ENCODE data around the gene ZDHHC8.

DNA sequence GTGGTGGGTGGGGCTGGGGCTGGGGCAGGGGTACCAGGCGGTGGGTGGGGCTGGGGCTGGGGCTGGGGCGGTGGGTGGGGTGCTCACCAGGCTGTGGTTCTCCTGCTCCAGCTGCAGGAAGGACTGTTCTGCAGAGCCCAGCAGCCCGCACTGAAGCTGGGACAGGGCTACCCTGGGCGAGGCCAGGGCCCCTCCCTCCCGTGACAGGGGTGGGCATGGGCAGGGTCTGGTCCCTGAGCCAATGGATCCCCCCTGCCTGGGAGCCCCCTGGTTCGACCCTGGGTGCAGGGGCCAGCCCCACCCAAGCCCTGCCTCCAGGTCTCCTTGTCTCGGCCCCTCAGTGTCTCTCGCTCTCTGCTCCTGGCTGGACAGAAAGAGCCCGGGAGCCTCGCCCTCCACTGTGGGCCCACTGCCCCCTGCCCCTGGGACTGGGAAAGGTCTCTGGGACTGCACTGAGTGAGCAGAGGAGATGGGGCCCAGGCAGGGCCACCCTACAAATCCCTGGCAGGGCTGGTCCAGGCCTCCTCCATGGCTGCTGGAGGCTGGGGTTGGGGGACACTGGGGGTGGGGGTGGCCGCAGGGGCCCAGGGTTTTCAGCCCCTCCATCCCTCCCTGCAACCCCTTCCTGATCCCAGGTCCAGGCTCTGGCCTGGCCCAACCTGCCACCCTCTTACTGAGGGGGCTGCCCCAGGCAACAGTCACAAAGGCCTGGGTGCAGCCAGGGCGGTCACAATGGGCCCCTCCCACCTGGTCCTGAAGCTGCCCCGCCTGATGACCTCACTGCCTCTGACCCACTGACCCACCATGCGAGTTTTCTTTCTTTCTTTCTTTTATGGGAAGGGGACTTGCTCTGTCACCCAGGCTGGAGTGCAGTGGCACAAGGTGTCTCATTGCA lies 19.0 kb downstream of the ZDHHC8 start, which contains the start of gene CCDC188:
- TF ChIP-seq, protein P1, sequence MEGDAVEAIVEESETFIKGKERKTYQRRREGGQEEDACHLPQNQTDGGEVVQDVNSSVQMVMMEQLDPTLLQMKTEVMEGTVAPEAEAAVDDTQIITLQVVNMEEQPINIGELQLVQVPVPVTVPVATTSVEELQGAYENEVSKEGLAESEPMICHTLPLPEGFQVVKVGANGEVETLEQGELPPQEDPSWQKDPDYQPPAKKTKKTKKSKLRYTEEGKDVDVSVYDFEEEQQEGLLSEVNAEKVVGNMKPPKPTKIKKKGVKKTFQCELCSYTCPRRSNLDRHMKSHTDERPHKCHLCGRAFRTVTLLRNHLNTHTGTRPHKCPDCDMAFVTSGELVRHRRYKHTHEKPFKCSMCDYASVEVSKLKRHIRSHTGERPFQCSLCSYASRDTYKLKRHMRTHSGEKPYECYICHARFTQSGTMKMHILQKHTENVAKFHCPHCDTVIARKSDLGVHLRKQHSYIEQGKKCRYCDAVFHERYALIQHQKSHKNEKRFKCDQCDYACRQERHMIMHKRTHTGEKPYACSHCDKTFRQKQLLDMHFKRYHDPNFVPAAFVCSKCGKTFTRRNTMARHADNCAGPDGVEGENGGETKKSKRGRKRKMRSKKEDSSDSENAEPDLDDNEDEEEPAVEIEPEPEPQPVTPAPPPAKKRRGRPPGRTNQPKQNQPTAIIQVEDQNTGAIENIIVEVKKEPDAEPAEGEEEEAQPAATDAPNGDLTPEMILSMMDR (IDR thresholded peaks at IDR 0.05; ENCODE audit: poor library complexity), result no peak
- no peak for TF ChIP-seq EZH2 (IDR thresholded peaks at IDR 0.05; ENCODE audit: borderline replicate concordance)

All from hepatocyte (in vitro differentiated cells).